ENCODE results near the gene MIER2.

Gene MIER2

DNA sequence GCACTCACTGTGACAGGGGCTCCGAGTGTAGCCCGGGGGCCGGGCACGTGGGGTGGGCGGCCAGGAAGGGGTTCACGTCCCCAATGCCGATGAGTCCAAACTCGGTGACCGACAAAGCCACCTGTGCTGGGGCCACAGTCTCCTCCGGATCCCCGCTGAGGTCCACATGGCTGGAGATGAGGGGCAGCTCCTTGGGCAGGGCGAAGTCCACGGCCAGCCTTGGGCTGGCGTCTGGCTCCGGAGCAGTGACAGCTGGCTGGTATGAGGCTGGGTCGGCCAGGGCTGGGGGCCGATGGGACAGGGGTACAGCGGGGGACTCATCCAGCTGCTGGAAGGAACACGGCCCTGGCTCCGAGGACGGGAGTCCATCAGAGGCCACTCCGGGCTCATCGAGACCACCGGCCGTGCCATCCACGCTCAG lies 37.5 kb downstream of the MIER2 start:
- no peak overlapping the region for H3K4me3 ChIP-seq (ENCODE audit: low read length)
- no peak for DNase-seq (ENCODE audit: low read depth)
- no peak for TF ChIP-seq CTCF (IDR thresholded peaks at IDR 0.05; ENCODE audit: insufficient read depth, low read depth, low read length, missing control alignments)

GRCh38 chr19:306151-306900 lies 38.3 kb downstream of the MIER2 start:
- DNase-seq (ENCODE audit: low read depth) = no peak
- no peak for TF ChIP-seq CTCF (IDR thresholded peaks at IDR 0.05; ENCODE audit: insufficient read depth, low read depth, low read length, missing control alignments)
- no peak overlapping the region for H3K4me3 ChIP-seq (ENCODE audit: low read length)

GRCh38 chr19:305240-306150 lies 39.1 kb downstream of the MIER2 start:
- DNase-seq (ENCODE audit: low read depth) = no peak
- no peak overlapping the region for H3K4me3 ChIP-seq (ENCODE audit: low read length)
- TF ChIP-seq CTCF (IDR thresholded peaks at IDR 0.05; ENCODE audit: insufficient read depth, low read depth, low read length, missing control alignments) = no peak

DNA sequence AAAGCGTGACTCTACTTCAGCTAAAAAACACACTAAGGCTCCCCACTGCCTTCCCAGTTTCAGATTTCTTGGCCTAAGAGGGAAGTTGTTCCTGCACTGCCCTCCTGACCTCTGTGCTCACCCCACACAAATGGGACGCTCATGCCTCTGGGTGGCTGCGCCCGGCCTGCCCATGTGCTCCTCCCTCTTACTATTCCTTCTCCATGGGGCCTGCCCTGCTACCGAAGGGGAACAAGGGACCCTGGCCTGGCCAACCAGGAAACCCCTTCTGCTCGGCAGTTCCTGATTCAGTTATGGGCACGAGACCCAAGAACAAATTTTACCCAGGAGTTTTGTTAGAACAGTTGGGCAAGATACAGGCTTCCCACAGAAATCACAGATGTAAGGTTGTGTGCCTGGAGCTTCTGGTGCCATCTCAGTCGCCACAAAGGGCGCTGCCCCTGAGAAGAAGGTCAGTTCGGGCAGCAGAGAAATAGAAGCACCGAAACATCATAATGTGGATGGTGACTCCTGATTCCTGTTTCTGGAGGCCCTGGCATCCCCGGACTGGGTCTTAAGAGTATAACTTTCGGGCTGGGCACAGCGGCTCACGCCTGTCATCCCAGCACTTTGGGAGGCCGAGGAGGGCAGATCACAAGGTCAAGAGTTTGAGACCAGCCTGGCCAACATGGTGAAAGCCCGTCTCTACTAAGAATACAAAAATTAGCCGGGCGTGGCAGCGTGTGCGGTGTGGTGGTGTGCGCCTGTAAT lies 47.9 kb downstream of the MIER2 start:
- DNase-seq (ENCODE audit: low read depth) = no peak
- TF ChIP-seq CTCF (IDR thresholded peaks at IDR 0.05; ENCODE audit: insufficient read depth, low read depth, low read length, missing control alignments) = no peak
- no peak overlapping the region for H3K4me3 ChIP-seq (ENCODE audit: low read length)

DNA sequence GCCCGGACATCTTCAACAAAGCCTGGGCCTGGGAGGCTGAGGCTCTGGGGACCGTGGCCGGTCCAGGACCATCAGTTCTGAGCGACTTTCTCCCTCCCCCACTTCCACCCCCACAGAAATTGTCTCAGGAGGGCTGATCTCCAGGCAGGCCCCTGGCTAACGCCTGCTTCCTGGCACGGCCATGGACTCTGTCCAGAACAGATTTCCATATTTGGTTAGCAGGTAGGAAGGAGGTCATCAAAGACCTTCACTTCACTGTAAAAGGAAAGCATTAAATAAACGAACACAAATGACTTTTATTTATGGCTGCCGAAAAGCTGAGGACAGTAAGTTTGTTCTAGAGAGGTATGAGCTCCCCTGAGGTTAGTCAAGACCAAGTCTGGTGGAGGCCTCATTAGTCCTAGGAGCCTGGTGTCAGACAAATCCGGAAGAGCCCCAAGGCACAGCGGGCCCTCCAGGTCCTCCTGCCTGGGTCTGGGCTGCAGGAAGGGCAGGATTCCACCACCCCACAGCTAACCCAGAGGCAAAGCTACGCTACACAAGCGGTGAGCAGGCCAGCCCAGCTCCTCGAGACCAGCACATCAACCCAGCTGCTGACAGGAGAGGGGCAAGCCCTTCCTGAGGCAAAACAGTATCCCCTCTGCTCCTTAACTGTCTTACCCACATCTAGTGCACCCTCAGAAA lies 48.8 kb downstream of the MIER2 start:
- DNase-seq (ENCODE audit: low read depth) = no peak
- H3K4me3 ChIP-seq (ENCODE audit: low read length) = no peak overlapping the region
- no peak for TF ChIP-seq CTCF (IDR thresholded peaks at IDR 0.05; ENCODE audit: insufficient read depth, low read depth, low read length, missing control alignments)

GRCh38 chr19:294946-295686 lies 49.5 kb downstream of the MIER2 start:
- peak; percentile 40 for DNase-seq (ENCODE audit: low read depth)
- no peak overlapping the region for H3K4me3 ChIP-seq (ENCODE audit: low read length)

More at GRCh38 chr19:294946-295686, 49.5 kb downstream of the MIER2 start:
- TF ChIP-seq CTCF (IDR thresholded peaks at IDR 0.05; ENCODE audit: insufficient read depth, low read depth, low read length, missing control alignments) = peak; percentile 74

Data from epithelial cell of esophagus (primary cell).